Subcutaneous adipose tissue (tissue), 4 donors: Measurements from ENCODE around the gene NOX3. TPM values are rescaled to one million over a fixed set of nuclear protein-coding genes. Genes with fewer than 3 reads are reported as not detected.

ENCODE experiments used
- CTCF ChIP-seq: fragments of 450-650 bp; IDR thresholded peaks from one replicate; pipeline ENCODE4 v1.5.1; 2016; ENCODE audit warnings: low read depth, mild to moderate bottlenecking, control low read depth, antibody characterized with exemption, moderate library complexity
- total RNA-seq, 4 donors: library from RNA; depleted of rRNA; stranded (reverse); fragments of >200 nt; gene quantifications; one replicate each; pipeline ENCODE4 v1.1.0, GENCODE V29; 2016

Gene NOX3
- total RNA-seq, 4 donors from 2014 or later: not detected

GRCh38 chr6:155397172-155397705, 58.4 kb downstream of the NOX3 start:
- TF ChIP-seq CTCF: no peak

GRCh38 chr6:155396605-155397004, 59.0 kb downstream of the NOX3 start:
- TF ChIP-seq CTCF: no peak

DNA sequence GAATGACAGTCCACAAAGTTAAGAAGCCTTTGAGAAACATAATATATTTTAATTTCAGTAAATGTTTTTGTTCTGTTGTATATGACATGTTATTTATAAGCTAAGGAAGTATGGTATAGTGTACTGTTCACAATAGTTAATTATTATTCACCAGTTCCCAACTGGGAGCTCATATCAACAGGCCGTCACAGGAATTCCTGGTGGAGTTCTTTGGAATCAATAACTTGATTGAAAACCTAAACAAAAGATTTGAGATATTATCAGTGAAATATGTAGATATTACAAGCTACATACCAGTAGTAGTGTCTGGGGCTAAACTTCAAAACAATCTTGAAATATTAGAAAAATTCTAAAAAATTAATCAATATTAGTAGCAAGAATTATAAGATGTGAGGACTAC, 60.3 kb downstream of the NOX3 start:
- no peak for TF ChIP-seq CTCF

DNA sequence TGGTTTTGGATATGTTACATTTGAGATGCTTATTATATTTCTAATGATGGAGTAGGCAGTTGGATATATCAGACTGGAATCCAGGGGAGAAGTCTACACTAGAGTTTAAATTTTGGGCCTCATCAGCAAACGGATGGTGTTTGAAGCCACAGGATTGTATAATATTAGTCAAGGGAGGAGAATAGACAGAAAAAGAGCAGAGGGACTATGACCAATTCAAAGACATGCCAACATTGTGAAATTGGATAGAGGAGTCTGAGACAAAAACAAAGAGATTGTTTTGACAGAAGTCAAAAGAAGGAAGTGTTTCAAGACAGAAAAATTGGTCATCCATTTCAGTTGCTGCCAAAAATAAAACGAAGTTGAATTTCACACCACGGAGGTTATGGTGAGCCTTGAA, 66.5 kb downstream of the NOX3 start:
- TF ChIP-seq CTCF: no peak

- no peak for TF ChIP-seq CTCF
These were observed 67.0 kb downstream of the NOX3 start for GRCh38 chr6:155388591-155388990.

DNA sequence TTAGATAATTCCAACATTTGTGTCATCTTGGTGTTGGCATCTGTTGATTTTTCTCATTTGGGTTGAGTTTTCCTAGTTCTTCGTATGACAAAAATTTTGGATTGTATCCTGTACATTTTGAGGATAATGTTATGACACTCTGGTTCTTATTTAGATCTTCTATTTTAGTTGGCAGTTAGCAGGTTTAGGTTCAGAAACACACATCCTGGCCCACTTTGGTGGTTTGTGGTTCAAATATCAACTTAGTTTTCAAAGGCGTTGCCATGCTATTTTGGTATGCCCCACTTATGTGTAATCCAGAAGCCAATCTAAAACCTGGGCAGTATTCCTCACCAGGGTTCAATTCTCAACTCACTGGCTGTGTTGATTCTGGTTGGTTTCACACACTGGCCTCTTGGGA, 68.2 kb downstream of the NOX3 start:
- TF ChIP-seq CTCF: no peak

DNA sequence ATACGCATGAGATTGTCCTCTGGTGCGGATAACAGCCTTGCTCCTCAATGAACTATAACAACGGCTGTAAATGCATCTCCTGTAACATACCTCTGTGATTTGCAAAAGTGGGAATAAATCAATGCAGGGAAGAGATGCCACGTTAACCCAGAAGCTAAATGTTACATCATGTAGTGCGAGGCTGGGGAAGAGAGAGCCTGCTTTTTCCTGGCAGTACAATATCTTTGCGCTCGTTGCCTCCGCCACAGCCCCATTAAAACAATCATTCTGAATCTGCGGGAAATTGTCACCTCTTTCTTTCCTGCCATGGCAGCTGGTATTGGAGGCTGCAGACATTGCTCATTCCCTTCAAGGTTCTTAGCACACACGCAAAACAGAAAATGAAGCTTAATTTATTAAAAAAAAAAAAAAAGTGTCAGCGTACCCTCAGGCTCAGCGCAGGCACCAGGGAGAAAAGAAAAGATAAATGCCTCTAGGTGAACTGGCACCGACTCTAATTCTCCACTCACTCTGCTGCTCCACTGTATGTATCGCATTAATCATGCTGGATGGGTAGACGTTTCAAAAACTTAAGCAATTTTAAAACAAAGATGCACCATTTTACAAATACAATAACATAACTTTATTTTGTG, 71.2 kb downstream of the NOX3 start:
- TF ChIP-seq CTCF: no peak
